ENCODE data around the gene CELA2B.

GRCh38 chr1:15493869-15494390 is 18.0 kb downstream of the CELA2B start:
- no peak for TF ChIP-seq CTCF (IDR thresholded peaks at IDR 0.05)
- TF ChIP-seq POLR2A (IDR thresholded peaks at IDR 0.05; ENCODE audit: low read depth) = no peak
- no peak for TF ChIP-seq POLR2AphosphoS5 (IDR thresholded peaks at IDR 0.05)
- TF ChIP-seq EP300 (IDR thresholded peaks at IDR 0.05) = no peak

Data from esophagus muscularis mucosa (tissue), 4 donors.